SK-N-MC (cell line): ENCODE data around the gene PRR33.

Source experiments
- DNase-seq: peaks from one replicate; pipeline ENCODE4 v3.0.0-alpha.2; 2011; ENCODE audit warnings: low read depth, low spot score
- H3K27ac ChIP-seq: fragments of 200-600 bp; sonication (generic); 2 replicates; pipeline ENCODE4 v1.5.1; 2016; ENCODE audit warnings: mixed run types
- H3K36me3 ChIP-seq: fragments of 200-600 bp; sonication (generic); 2 replicates; pipeline ENCODE4 v1.6.1; 2017; ENCODE audit warnings: antibody characterized with exemption, low read length, mixed read lengths; ENCODE audit not compliant: insufficient read depth
- H3K4me3 ChIP-seq: fragments of 200-600 bp; sonication (generic); 2 replicates; pipeline ENCODE4 v1.5.1; 2016
- H3K9ac ChIP-seq: fragments of 200-600 bp; sonication (generic); 2 replicates; pipeline ENCODE4 v1.8.0; 2017; ENCODE audit warnings: mixed run types, mixed read lengths; ENCODE audit not compliant: insufficient read length
- H3K9me3 ChIP-seq: fragments of 200-600 bp; sonication (generic); 2 replicates; pipeline ENCODE4 v1.6.1; 2017; ENCODE audit warnings: low read depth, mild to moderate bottlenecking, antibody characterized with exemption, low read length, moderate library complexity, mixed read lengths
- EZH2 ChIP-seq: fragments of 200-600 bp; sonication (generic); IDR thresholded peaks from one replicate; pipeline ENCODE4 v1.6.1; 2017; ENCODE audit warnings: antibody characterized with exemption
- FOXP2 ChIP-seq: optimal IDR thresholded peaks from 2 replicates; pipeline ENCODE3; 2011; ENCODE audit warnings: mild to moderate bottlenecking, moderate library complexity; ENCODE audit not compliant: insufficient read depth; ENCODE audit errors: extremely low read length, control extremely low read depth
- POLR2AphosphoS5 ChIP-seq: IDR thresholded peaks from 2 replicates; pipeline ENCODE4 v1.6.1; 2012; ENCODE audit warnings: mild to moderate bottlenecking, low read depth, low read length, borderline replicate concordance

PRR33 gene

GRCh38 chr11:1842149-1843097 lies 49.3 kb downstream of the PRR33 start:
- no peak overlapping the region for H3K4me3 ChIP-seq
- no peaks in the 10 kb centered on the region for H3K36me3 ChIP-seq
- H3K9ac ChIP-seq, result no peak overlapping the region
- TF ChIP-seq POLR2AphosphoS5, result no peak
- H3K9me3 ChIP-seq, result no peaks in the 10 kb centered on the region
- H3K27ac ChIP-seq, result no peak overlapping the region
- no peak for DNase-seq

GRCh38 chr11:1841511-1842148 lies 50.1 kb downstream of the PRR33 start:
- H3K27ac ChIP-seq, result no peak overlapping the region
- TF ChIP-seq FOXP2, result no peak
- TF ChIP-seq POLR2AphosphoS5, result no peak
- TF ChIP-seq EZH2, result no peak
- no peaks in the 10 kb centered on the region for H3K9me3 ChIP-seq
- no peaks in the 10 kb centered on the region for H3K36me3 ChIP-seq
- no peak overlapping the region for H3K9ac ChIP-seq
- DNase-seq, result no peak
- no peak overlapping the region for H3K4me3 ChIP-seq

- Histone ChIP-seq H3K4me3 (no peak overlapping the region), H3K27ac (no peak overlapping the region), H3K9me3 (no peaks in the 10 kb centered on the region), H3K36me3 (no peaks in the 10 kb centered on the region), H3K9ac (no peak overlapping the region)
- TF ChIP-seq FOXP2 (no peak), POLR2AphosphoS5 (no peak), EZH2 (no peak)
- no peak for DNase-seq
Observed at GRCh38 chr11:1840780-1841480, 50.8 kb downstream of the PRR33 start.

DNA sequence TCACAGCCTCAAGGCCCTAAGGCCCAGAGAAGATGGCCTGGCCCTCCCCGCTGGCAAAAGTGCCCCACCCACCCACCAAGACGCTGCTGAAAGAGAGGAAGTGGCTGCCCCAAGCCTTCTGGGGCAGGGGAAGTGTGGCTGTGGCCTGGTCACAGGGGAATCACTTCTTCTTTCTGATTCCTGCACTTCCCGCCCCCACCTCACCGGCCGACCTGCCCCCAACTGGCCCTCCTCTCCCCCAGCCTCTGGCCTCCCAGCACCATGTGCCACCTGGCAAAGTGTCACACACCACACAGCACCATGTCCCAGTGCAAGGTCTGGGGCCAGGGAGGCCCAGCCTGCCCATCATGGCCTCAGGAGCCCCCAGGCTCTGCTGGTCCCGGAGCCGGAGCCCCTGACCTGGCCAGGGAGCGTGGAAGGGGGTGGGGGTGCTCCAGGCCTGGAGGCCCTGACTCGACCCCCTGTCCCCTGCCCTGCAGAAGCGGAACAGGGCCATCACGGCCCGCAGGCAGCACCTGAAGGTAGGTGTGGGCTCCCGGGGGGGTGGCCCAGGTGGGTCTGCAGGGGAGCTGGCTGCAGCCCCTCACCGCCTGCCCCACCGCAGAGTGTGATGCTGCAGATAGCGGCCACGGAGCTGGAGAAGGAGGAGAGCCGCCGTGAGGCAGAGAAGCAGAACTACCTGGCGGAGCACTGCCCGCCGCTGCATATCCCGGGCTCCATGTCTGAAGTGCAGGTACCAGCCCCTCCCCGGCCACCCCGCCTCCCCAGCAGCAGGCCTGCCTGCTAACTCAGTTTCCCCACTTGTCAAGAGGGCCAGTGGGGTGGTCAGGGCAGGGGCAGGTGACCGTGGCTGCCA lies 51.5 kb downstream of the PRR33 start:
- H3K27ac ChIP-seq, result no peak overlapping the region
- TF ChIP-seq POLR2AphosphoS5, result no peak
- TF ChIP-seq FOXP2, result no peak
- H3K9me3 ChIP-seq, result no peaks in the 10 kb centered on the region
- H3K36me3 ChIP-seq, result no peaks in the 10 kb centered on the region
- no peak overlapping the region for H3K9ac ChIP-seq
- no peak for DNase-seq
- no peak overlapping the region for H3K4me3 ChIP-seq

GRCh38 chr11:1839204-1839923 lies 52.3 kb downstream of the PRR33 start:
- H3K9ac ChIP-seq, result no peak overlapping the region
- H3K4me3 ChIP-seq, result no peak overlapping the region

GRCh38 chr11:1838426-1839144 lies 53.1 kb downstream of the PRR33 start, which contains the start of gene TNNI2:
TSS of gene TNNI2 (plus strand) at chr11:1838981. CDS start at chr11:1839697, 716 bp downstream.
- H3K9me3 ChIP-seq, result no peaks in the 10 kb centered on the region
- no peak for DNase-seq
- H3K4me3 ChIP-seq, result no peak within 1 kb of the TSS
- no peak within 1 kb of the TSS for H3K27ac ChIP-seq
- H3K36me3 ChIP-seq, result no peaks in the 10 kb centered on the region
- TF ChIP-seq FOXP2 (no peak), POLR2AphosphoS5 (no peak), EZH2 (no peak)
- H3K9ac ChIP-seq, result no peak within 1 kb of the TSS

More at GRCh38 chr11:1839204-1839923, 52.3 kb downstream of the PRR33 start:
- Histone ChIP-seq H3K36me3 (no peaks in the 10 kb centered on the region), H3K27ac (no peak overlapping the region), H3K9me3 (no peaks in the 10 kb centered on the region)
- DNase-seq, result no peak
- no peak for TF ChIP-seq EZH2
- no peak for TF ChIP-seq FOXP2
- no peak for TF ChIP-seq POLR2AphosphoS5
